Cardiac atrium fibroblast (primary cell): Measurements from ENCODE around the gene ZEB1. TPM values are rescaled to one million over a fixed set of nuclear protein-coding genes. Genes with fewer than 3 reads are reported as not detected.

ENCODE experiments used
- total RNA-seq: library from RNA; depleted of rRNA; stranded (reverse); fragments of >200 nt; gene quantifications from 2 replicates; pipeline ENCODE4 v1.2.3, GENCODE V29; 2015

Gene ZEB1
- 20.2 and 21.5 TPM in 2 replicates for total RNA-seq

DNA sequence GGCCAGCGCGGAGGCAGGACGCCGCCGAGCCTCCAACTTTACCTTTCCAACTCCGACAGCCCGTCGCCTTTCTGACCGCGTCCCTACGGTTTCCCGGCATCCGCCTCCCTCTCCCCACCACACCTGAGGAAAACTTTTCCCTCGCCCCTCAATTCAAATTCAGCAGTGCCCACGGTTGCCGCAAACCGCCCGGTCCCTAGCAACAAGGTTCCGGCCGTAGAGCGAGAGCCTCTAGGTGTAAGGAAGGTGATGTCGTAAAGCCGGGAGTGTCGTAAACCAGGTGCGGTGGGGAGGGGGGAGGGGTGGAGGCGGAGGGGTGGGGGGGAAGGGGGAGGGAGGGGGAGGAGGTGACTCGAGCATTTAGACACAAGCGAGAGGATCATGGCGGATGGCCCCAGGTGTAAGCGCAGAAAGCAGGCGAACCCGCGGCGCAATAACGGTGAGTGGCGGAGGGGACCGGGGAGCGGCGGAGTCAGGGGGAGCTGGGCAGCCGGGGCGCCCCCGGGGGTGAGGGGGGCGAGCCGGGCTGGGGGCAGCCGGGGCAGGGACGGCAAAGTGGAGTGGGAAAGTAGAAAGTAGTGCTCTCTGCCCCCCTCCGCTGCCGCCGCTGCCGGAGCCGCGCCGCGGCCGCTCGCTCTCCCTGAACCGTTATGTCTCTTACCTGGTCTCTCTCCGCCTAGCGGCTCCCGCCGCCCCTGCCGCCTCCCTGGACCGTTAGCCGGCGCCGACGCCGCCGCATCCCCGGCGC is at the start of gene ZEB1:
Gene ZEB1 (plus strand): TSS at position 363 of the 748 bp plus-strand sequence. CDS start 19 bp downstream, at position 382.

